ENCODE results near the gene PIK3R1.

DNA sequence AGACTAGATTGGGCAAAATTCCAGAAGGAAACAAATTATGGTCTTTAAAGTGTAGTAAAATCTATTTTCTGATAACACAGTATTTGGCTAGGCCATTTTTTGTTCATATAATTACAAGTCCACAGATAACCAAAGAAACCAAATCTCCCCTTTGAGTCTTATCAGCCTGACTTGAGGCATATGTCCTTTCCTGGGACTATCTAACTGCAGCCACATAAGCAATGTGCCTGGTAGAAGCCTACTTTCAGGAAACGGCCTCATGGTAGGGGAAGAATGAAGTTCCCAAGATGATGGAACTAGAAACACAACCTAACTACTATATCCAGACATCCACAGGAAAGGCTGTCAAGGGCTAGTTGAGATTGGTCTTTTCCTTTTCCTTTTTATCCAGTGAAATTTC is 130.0 kb downstream of the PIK3R1 start:
- TF ChIP-seq, protein P1, sequence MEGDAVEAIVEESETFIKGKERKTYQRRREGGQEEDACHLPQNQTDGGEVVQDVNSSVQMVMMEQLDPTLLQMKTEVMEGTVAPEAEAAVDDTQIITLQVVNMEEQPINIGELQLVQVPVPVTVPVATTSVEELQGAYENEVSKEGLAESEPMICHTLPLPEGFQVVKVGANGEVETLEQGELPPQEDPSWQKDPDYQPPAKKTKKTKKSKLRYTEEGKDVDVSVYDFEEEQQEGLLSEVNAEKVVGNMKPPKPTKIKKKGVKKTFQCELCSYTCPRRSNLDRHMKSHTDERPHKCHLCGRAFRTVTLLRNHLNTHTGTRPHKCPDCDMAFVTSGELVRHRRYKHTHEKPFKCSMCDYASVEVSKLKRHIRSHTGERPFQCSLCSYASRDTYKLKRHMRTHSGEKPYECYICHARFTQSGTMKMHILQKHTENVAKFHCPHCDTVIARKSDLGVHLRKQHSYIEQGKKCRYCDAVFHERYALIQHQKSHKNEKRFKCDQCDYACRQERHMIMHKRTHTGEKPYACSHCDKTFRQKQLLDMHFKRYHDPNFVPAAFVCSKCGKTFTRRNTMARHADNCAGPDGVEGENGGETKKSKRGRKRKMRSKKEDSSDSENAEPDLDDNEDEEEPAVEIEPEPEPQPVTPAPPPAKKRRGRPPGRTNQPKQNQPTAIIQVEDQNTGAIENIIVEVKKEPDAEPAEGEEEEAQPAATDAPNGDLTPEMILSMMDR (IDR thresholded peaks at IDR 0.05; ENCODE audit: borderline replicate concordance, extremely low read depth, low read length, poor library complexity, severe bottlenecking): no peak
- no peak for TF ChIP-seq EZH2 (IDR thresholded peaks at IDR 0.05; ENCODE audit: borderline replicate concordance, low read depth, low read length, severe bottlenecking)
